ENCODE data around the gene EYA2.

- no peak for TF ChIP-seq POLR2AphosphoS5 (IDR thresholded peaks at IDR 0.05)
- no peak for TF ChIP-seq CTCF (IDR thresholded peaks at IDR 0.05)
- no peak for TF ChIP-seq POLR2A (IDR thresholded peaks at IDR 0.05)
These were observed 336.2 kb downstream of the EYA2 start for GRCh38 chr20:47230811-47231256.

Measured in prostate gland (tissue), 2 donors.